Forelimb muscle (tissue), 1 donor: ENCODE data around the gene SNCG. TPM values are rescaled to one million over a fixed set of nuclear protein-coding genes. Genes with fewer than 3 reads are reported as not detected.
"Not testable (repeated sequence)": the region's sequence is repeated elsewhere in the genome, so short reads cannot be mapped to it uniquely, and the experiment has no call there.

Experiments
- DNase-seq: peaks from one replicate; pipeline ENCODE4 v3.0.0-alpha.2; 2013; ENCODE audit warnings: low read depth
- polyA plus RNA-seq: library from polyadenylated mRNA; unstranded; fragments of 120-200 nt; gene quantifications from one replicate; pipeline ENCODE4 v1.2.1, GENCODE V29; 2013; ENCODE audit not compliant: insufficient read length

The SNCG gene
- 4.6 TPM for polyA plus RNA-seq

DNA sequence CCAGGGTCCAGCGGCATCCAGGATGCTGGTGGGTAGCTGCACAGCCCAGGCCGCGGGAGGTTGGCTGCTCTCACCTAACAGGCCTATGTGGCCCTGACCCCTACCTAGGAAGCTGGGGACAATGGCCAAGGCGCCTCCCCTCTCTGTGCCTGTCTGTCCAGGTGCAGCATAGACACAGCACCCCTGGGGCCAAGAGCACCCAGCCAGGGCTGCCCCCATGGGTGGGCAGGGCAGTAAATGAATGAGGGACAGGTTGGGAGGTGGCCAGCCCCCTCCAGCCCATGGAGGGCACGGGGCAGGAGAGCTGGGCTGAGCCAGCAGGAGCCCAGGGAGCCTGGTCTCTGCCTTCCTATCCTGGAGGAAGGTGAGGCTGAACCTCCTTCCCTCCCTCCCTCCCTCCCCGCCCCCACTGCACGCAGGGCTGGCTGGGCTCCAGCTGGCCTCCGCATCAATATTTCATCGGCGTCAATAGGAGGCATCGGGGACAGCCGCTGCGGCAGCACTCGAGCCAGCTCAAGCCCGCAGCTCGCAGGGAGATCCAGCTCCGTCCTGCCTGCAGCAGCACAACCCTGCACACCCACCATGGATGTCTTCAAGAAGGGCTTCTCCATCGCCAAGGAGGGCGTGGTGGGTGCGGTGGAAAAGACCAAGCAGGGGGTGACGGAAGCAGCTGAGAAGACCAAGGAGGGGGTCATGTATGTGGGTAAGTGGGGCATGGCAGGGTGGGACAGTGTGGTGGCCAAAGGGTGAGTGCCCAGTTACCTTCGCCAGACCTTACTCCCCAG lies at the start of gene SNCG:
TSS of gene SNCG (plus strand) at position 484 of the 785 bp plus-strand sequence. CDS start at position 583, 99 bp downstream.
- DNase-seq, result no peak

DNA sequence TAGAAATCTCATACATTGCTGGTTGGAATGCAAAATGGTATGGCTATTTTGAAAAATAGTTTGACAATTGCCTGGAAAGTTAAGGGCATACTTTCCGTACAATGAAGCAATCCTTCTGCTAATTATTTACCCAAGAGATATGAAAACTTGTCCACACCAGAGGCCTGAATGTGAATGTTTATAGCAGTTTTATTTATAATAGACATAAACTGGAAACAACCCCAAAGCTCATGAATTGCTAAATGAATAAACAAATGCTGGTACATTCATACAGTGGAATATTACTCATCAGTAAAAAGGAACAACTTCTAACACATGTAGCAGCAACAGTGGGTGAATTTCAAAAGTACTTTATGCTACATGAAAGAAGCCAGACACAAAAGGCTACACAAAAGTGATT lies 43.7 kb upstream of the SNCG start:
- DNase-seq, result no peak

DNA sequence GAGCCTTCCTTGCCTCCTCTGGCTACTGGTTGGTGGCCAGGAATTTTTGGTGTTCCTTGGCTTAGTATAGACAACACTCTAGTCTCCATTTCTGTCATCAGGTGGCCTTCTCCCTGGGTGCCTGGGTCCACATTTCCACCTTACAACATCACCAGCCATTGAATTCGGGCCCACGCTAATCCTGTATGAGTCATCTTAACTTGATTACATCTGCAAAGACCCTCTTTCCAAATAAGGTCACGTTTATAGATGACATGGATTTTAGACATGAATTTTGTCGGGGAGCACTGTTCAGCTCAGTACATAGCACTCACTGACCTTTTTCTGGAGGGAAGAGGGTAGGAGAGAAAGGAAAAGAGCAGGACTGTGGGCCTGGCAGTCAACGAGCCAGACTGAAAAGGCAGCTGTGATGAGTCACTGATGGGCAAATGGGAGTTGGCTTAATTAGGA lies 40.4 kb upstream of the SNCG start:
- no peak for DNase-seq

DNA sequence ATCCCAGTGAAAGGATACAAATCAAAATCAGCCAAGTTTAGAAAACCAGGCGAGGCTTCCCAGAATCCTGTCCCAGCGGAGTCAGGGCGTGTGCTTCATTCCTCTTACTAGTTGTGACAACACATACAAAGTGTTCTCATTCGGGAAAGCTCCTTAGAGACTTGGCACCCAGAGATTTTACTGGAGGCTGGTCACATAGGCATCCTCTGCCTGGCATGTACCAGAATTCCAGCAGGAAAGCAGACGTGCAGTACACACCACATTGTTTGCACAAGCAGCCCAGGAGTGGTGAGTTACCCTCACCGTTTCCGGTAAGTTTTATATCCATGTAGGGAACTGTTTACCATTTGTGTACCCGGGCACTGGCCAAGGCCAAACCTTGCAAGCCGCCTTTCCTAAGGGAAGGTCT lies 35.8 kb upstream of the SNCG start:
- no peak for DNase-seq

DNA sequence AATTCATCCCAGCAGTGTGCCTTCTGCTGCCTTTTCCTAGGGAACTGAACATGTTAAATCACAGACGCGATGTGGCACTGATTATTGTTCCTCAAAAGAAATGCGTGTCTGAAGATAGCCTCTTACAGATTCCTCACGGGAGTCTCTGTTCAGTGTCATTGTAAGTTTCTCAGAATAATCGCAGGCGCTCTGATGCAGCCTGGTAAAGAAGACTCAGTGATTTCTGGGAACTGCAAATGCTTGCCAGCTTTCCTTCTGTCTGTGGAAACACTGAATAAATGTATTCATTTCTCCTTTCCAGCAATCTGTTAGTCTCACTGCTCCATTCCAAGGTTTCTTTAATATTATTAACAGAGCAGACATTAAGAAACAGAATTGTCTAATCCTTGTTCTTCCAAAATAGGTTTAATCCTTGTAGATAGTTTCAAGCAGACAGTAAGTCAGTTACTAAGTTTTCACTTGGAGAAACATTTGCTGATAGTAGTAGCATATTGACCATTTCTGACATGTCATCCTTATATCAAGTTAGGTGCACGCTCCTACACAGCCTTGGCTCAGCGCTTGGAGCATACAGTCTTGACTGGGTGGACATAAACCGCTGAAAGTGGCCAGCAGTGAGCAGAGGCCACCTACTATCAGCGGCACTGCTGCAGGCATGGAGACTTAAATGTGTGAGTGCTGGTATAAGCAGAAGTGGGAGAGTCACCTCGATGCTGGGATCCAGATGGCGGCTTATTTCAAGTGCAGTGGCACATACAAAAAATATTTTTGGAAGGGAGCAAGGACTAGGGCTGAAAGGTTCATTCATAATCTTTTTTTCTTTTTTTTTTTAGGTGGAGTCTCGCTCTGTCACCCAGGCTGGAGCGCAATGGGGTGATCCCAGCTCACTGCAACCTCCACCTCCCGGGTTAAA lies 28.7 kb upstream of the SNCG start:
- DNase-seq, result no peak

DNA sequence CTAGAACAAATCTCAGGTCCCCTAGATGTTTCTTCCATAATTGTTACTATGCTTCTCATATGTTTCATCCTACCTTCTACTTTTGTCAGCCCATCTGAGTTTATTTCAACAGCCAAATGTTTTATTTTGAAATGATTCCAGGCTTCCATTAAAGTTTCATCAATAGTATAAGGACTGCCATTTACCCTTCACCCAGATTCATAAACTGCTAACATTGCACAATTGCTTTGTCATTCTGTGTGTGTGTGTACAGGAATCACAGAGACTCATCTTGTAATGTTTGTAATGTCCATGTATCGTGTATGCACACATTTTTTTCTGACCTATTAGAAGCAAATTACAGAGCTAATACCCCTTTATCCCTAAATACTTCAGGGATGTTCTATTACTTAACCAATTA lies 26.5 kb upstream of the SNCG start:
- no peak for DNase-seq

DNA sequence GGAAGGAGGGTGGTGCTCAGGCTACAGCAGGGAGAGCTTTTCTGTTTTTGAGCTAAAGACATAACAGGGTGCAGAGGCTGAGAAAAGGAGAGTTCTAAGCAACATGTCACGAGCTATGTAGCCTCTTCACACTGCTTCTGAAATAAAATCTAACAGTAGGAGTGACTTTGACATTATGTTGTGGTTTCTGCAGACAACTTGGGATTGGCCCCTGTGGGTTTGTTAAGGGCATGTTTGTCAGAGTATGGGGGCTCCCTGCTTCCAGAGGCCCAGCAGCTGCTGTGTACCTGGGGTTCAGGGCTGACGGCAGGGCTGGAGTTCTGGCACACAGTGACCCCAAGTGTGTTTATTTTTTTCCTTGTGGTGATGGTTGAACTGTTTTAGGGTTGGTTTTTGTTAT lies 25.7 kb upstream of the SNCG start:
- no peak for DNase-seq

DNA sequence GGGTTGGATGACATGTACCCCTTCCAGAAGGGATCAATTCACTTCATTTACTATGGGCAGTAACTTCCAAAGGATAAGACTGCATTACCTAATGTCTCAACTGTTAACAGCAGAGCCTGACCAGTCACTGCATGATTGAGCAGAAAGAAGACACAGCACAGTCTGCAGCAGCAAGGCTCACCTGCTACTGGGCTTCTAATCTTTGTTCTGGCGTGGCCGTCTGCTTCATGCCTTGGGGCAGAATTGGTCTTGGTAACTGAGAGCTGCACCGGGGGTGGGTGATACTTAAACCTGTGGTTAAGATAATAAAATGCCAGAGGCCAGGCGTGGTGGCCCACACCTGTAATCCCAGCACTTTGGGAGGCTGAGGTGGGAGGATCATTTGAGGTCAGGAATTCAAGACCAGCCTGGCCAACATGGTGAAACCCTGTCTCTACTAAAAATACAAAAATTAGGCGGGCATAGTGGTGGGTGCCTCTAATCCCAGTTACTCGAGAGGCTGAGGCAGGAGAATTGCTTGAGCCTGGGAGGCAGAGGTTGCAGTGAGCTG lies 24.2 kb upstream of the SNCG start:
- not testable (repeated sequence) for DNase-seq

DNA sequence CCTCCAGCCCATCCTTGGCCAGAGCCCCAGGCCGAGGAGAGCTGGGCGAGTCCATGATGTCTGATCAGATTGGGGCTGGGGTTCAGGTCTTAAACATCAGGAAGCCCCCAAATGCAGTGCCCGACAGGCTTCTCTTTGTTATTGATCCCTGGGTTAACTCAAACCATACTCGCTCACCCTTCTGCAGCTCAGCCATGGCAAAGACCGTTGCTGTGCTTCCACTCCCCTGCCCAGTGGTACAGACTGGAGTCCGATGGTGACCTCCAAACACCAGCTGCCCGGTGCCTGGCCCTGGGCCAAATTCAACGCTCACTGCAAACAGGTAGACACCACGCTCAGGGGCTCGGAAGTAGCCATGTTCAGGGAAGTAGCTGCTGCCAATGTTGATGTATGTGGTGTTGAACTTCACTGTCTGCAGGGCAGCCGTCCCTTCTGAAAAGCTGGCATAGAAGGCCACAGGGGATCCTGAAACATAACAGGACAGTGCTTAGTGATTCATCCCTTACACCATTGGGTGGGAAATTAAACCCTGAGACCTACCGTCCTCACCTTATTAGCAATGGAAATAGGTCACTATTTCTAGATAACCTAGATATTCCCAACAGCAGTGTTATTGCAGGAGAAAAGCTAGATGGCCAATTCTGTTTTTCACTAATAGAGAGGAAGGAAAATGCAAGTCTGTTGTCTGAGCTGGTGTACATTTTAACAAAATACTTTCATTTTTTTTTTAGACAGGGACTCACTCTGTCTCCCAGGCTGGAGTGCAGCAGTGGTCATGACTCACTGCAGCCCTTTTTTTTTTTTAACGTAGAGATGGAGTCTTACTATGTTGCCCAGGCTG lies 21.5 kb upstream of the SNCG start:
- DNase-seq, result no peak

DNA sequence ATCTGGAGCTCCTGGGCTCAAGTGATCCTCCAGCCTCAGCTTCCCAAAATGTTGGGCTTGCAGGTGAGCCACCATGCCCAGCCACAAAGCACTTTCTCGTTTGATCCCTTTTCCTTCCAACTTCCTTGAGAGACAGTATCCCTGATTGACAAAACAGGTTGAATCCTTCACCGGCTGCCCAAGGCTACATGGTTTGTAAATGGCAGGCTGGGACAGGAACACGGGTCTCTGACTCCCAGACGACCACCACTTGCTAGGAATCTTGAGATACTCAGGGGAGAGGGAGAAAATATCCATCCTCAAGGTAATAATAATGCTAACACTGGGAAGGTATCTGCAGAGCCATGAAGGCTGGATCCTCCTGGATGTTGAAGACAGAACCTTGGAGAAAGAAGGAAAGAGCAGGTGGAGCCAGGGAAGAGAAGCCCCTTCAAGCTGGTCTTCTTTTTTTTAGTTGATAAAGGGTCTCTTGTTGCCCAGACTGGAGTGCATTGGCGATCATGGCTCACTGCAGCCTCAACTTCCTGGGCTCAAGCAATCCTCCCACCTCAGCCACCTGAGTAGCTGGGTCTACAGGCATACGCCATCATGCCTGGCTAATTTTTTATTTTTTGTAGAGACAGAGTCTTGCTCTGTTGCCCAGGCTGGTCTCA lies 20.8 kb upstream of the SNCG start:
- no peak for DNase-seq

DNA sequence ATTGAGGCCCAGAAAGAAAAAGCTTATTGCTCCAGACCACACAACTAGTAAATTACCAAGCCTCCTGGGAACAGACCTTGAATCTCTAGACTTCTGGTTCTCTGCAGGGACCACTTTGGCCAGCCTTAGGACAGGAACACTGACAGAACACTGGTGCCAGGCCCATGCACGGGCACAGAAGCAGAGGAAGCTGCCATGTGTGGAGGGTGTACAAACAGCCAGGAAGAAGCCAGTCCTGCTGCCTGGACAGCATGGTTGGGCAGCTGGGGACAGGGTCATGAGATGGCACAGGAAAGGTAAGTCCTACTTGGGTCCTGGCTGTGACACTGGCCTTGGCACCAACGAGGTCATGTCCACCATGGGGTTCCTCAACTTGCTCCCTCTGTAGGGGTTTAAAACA lies 20.1 kb upstream of the SNCG start:
- no peak for DNase-seq

DNA sequence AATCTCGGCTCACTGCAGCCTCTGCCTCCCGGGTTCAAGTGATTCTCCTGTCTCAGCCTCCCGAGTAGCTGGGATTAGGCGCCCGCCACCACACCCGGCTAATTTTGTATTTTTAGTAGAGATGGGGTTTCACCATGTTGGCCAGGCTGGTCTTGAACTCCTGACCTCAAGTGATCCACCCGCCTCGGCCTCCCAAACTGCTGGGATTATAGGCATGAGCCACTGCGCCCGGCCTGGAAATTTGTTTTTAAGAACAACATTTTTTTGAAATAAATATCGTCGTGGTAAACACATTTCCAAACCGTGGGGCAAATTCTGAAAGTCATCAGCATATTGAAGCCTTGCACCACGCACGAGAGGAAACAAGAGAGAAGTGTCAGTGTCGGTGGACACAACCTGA lies 18.3 kb upstream of the SNCG start:
- DNase-seq, result not testable (repeated sequence)

DNA sequence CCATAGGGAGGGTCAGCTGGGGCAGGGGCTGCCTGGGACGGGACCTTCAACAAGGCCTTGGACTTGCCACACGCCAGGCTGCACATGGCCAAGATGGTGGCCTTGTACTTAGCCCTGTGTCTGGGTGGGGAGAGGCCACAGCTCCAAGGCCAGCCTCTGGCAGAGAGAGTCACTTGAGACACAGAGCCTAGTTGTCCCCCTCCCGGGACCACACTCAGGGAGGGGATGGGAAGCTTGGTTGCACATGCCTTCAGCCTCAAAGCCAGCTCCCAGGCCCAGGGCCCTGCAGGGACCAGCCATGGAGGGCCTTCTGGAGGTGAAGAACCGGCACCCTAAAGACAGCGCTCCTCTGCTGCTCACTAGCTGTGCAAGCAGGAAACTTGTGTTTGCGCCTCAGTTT lies 17.7 kb upstream of the SNCG start:
- DNase-seq, result no peak

DNA sequence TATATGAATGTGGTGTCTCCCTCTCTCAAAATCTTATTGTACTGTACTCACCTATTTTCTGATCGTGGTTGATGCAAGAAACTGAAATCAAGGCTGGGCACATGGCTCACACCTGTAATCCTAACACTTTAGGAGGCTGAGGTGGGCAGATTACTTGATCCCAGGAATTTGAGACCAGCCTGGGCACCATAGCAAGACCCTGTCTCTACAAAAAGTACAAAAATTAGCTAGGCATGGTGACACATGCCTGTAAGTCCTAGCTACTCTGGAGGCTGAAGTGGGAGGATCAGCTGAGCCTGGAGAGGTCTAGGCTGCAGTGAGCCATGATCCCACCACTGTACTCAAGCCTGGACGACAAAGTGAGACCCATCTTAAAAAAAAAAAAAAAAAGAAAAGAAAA lies 17.0 kb upstream of the SNCG start:
- DNase-seq, result no peak

DNA sequence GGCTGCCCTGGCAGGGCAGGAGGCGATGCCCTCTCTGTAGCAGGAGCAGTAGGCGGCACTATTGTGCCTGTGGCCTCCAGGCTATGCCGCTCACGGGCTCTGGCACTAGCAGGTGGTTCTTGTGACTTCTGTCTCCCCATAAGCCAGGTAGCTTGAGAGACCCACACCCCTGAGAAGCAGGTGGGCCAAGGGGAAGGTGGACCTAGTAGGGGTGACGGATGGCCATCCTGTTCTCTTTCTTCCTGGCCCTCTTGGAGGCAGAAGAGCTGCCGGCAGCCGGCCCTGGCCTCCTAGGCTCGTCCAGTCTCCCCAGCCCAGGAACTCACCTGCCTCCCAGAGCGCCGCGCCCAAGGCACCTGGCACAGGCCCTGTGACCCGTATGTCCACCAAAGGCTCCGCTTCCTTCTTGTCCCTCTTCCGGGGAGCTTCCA lies 16.4 kb upstream of the SNCG start:
- no peak for DNase-seq

DNA sequence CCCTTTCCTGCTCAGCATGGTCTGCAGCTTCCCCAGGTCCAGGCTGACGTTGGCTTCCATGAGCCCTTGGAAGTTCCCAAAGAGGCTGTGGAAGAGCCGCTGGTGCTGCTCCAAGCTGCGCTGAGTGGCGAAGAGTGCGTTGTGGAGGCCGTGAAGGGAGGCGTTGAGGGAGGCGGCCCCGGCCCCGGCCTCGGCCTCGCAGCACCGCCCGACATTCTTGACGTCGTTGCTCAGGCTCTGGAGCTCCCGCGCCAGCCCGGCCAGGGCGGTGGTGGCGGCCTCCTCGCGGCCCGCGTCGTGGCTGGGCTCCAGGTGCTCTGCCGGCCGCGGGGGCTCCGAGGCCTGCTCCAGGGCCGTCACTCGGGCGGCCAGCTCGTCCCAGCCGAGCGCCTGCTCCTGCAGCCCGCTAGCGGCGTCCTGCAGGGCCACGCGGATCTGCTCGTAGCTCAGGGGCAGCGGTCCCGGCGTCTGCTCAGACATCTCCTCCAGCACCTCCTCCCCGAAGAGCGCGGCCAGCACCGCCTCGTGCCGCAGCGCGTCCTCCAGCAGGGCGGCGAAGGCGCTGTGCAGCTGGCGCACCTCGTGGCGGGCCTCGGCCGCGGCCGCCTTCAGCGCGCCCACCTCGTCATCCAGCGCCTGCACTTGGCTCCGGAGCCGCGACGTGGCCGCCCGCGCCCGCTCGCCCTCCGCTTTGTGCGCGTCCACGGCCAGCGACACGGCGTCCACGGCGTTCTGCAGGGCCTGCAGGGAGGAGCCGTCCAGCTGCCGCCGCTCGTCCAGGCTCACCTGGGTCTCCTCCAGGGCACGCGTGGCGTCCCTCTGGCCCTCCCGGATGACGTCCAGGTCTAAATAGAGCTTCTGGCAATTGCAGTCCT lies 15.7 kb upstream of the SNCG start:
- DNase-seq, result no peak

DNA sequence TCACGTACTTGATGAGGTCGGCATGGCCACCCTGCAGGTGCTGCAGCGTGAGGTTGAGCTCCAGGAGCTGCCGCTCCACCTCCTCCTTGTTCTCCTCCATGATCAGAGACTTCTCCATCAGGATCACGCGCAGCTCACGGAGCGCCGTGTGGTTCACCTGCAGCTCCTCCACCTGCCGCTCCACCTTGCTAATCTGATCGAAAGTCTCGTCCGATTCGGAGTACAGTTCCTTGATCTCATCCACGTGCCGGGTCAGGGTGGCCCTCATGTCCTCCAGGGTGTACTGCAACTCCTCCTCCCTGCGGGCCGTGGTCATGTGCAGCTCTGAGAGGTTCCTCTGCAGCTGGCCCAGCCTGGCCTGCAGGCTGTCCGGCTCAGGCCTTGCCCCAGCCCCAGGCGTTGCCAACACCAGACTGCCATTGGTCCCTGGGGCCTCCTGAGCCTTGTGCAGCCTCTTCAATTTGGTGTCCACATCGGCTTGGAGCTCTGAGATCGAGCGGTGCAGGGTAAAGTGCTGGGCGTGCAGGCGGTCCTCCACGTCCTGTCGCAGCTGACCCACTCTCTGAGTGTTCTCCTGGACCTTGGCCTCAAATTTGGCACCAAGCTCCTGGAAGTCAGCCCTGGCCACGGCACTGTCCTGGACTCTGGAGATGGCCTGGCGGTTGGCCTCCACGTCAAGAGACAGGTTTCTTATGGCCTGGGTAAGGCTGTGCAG lies 14.9 kb upstream of the SNCG start:
- DNase-seq, result no peak

DNA sequence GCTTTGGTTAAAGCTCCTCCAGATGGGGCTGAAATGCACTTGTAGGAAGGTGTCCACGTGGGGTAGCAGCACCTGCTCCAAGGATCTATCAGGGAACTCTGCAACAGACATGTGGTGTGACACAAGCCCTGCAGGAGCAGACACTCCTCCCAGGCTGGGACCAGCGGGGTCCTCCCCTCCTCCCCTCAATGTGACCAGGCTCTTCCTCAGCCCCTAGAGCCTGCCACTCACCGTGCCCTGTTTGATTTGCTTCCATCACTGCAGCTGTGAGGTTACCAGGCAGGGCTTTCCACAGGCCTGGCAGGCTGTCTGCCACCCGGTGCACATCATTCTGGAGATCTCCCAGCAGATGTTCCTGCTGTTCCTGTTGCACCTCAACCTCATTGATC lies 14.4 kb upstream of the SNCG start:
- DNase-seq, result no peak

DNA sequence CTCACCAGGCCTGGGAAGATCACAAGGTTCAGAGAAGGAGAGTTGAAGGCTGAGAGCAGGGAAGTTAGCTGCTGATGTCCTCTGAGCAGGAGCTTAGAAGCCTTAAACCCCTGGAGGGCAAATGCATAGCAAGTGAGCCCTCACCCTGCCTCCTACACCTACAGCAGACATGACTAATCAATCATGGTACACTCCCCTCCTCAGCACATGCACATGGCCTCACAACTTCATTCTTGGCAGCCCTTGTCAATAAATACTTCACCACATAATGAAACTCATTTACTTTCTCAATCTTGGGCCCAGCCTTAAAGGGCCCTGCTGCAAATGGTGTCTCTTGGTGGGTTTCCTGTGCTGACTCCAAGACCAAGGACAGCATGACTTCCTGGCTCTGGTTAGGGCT lies 13.9 kb upstream of the SNCG start:
- no peak for DNase-seq
